Activated CD8-positive, alpha-beta memory T cell treated with anti-CD3 and anti-CD28 coated beads, Interleukin-2, amount 50 U/mL, for 24 hours (primary cell): ENCODE results near the gene NMU.
"Not testable (repeated sequence)": the region's sequence is repeated elsewhere in the genome, so short reads cannot be mapped to it uniquely, and the experiment has no call there.

ENCODE experiments used
- DNase-seq: peaks from one replicate; pipeline ENCODE4 v3.0.0-alpha.2; 2020; ENCODE audit errors: extremely low read depth

NMU gene, protein sequence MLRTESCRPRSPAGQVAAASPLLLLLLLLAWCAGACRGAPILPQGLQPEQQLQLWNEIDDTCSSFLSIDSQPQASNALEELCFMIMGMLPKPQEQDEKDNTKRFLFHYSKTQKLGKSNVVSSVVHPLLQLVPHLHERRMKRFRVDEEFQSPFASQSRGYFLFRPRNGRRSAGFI

DNA sequence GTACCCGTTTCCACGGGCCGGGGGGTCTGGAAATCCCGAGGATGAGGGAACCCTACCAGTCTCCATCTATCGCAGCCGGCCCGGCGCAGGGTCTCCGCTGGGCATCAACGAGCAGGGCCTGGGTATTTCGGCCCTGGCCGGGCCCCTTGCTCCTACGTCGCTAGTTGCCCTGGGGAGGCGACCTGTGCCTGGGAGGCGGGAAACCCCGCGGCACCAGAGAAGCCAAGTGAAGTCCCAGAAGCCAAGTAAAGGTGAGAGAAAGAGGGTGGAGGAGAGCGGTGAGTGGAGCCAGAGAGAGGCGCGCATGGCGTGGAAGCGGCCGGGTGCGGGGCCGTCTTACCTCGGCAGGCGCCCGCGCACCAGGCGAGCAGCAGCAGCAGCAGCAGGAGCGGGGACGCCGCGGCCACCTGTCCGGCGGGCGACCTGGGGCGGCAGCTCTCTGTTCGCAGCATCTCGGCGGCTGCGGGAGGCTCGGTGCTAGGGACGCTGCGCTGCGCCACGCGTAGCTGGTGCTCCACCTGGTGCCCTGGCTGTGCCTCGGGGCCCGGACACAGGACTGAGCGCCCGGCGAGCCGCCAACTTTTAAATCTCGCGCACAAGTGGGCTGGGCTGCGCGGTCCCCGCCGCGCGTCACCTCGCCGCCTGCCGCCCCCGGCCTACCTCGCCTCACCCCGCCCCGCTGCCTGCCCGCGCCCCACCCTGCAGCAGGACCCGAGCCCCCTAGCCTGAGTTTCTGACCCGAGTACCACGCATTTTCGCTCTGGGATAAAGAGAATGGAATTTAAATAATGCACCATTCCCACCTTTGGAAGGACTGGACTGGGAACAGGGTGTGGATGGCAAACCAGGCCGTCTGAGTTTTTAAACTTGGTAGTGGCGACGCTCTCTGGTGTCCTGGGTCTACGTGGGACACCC lies at the start of gene NMU:
Gene NMU (minus strand): TSS at position 558 of the 915 bp plus-strand sequence. CDS start 106 bp downstream, at position 452.
- no peak for DNase-seq

DNA sequence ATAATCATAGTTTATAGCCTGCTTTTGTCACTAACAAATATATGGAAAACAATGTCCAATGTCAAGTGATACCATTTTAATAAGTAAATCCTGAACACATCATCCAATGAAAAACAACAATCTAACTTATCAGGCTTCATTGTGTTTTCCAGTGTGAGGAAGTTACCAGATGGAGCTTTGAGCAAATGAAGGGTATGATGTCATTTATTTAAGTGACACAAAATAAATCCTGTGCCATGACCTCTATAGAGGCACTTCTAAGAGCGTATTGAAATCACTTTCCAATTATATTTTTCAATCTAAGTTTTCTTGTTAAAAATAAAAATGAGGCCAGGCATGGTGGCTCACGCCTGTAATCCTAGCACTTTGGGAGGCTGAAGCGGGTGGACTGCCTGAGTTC lies 48.2 kb upstream of the NMU start:
- DNase-seq, result no peak

- DNase-seq, result not testable (repeated sequence)
These were observed 46.7 kb upstream of the NMU start for GRCh38 chr4:55682797-55683196.

DNA sequence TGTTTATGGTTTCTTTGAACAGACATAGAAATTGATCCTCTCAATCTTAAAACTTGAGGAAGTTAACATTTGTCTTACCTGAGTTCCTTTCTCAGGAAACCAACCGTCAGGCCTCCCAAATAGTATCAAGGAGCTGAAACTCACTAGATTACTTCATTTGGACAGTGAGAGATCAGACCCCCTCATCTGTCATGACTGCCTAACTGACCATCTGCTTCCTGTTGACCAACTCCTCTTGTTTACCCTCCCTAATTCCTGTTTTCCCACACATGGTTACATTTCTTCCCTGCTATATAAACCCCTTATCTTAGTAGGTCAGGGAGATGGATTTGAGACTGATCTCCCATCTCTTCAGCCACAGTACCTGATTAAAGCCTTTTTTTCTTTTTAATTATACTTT lies 46.2 kb upstream of the NMU start:
- no peak for DNase-seq

DNA sequence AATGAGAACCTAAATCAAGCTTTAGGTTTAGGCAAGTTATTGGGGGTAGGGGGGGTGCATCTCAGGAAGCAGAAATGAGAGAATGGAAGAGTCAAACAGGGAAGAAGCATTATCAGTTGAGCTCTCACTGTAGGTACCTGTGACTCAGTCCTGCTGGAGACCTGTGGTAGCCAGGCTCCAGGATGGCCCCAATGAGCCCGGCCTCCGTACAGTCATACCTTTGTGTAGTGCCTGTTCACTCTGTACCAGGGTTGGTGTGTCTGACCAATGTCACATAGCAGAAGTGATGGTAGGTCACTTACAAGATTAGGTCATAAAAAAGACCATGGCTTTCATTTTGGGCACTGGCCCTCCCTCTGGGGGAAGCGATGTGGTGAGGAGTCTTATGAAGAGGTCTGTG lies 45.3 kb upstream of the NMU start:
- no peak for DNase-seq

- DNase-seq, result no peak
These were observed 39.2 kb upstream of the NMU start for GRCh38 chr4:55675196-55675793.

- DNase-seq, result no peak
These were observed 37.3 kb upstream of the NMU start for GRCh38 chr4:55673424-55673823.

DNA sequence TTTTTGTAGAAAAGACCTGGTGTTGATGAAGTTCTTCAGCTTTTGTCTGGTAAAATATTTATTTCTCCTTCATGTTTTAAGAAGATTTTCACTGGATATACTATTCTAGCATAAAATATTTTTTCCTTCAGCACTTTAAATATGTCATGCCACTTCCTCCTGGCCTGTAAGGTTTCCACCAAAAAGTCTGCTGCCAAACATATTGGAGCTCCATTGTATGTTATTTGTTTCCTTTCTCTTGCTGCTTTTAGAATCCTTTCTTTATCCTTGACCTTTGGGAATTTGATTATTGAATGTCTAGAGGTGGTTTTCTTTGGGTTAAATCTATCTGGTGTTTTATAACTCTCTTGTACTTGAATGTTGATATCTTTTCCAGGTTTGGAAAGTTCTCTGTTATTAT lies 35.6 kb upstream of the NMU start:
- no peak for DNase-seq

DNA sequence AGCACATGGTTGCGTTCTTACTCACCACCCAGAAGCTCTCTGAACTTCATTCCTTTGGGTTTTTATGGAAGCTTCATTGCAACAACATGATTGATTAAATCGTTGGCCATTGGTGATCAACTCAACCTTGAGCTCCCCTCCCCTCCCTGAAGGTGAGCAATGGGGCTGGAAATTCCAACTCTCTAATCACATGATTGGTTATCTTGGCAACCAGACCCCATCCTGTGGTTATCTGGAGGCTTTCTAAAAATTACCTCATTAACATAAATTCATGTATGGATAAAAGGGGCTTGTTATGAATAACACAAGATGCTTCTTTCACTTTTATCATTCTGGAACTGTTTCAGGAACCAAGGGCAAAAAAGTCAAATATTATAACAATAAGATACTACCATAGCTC lies 34.6 kb upstream of the NMU start:
- no peak for DNase-seq

DNA sequence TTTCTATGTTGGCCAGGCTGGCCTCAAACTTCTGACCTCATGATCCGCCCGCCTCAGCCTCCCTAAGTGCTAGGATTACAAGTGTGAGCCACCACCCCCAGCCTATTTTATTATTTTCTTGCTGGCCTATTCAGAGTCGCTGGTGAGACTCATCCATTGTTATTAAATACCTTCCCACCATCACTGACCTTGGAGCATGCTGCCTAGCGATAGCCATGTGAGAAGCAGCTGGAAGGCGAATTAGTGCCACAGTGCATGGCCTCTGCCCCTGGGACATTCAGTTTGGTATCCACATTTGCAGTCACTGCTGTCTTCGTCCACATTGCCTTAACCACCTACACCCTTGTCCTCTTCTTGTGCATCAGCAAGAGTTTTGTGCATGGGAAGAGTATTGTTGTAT lies 32.4 kb upstream of the NMU start:
- DNase-seq, result no peak

- no peak for DNase-seq
These were observed 30.4 kb upstream of the NMU start for GRCh38 chr4:55666535-55666934.

DNA sequence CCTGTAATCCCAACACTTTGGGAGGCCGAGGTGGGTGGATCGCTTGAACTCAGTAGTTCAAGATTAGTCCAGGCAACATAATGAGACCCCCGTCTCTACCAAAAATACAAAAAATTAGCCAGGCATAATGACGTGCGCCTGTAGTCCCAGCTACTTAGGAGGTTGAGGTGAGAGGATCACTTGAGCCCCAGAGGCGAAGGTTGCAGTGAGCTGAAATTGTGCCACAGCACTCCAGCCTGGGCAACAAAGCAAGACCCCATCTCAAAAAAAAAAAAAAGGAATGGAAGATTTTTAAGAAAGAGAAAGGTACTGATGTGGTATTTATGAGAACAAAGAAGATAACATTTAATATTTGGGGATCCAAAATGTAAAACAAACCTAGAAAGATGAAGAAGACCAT lies 27.0 kb upstream of the NMU start:
- DNase-seq, result no peak

DNA sequence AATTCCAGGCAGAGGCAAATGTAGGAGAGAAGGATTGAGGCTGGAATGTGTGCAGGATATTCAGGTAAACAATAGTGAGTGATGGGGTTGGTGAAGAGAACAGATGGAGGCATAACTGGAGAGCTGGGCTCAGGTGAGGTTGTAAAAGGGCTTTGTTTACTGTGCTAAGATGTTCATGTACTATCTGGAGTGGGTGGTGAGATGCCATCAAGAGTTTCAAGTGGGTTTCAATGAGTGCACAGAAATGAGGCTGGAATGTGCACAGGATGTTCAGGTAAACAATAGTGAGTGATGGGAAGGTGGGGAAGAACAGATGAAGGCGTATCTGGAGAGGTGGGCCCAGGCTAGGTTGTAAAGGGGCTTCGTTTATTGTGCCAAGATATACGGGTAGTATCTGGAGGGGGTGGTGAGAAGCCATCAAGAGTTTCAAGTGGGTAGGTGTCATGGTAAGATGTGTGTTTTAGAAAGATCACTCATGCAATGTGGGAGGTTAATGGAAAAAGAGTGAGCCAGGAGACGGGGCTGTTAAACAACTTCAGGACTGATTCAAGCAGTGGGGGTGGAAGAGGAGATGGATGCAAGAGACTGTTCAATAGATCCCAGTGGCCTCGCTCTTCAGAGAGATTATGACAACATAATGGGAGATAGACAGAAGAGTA lies 25.4 kb upstream of the NMU start:
- DNase-seq, result no peak

GRCh38 chr4:55658657-55659056 lies 22.6 kb upstream of the NMU start:
- DNase-seq, result no peak

DNA sequence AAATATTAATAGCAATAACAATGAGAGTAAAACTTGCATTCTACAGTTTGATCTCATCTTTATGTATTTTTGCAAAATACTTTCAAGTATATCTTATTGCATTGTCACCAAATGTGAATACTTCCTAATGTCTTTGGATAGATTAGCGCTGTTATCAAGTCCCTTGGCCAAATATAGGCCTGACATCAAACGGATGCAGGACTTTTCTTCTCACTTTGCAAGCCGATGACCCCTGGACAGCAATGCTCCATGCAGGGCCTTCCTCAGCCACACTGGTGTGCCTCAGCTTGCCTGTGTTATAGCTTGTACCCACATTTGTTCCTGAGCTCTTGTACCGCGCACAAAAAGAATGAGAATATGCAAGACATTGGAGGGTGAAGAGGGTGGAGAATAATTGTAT lies 18.0 kb upstream of the NMU start:
- no peak for DNase-seq

DNA sequence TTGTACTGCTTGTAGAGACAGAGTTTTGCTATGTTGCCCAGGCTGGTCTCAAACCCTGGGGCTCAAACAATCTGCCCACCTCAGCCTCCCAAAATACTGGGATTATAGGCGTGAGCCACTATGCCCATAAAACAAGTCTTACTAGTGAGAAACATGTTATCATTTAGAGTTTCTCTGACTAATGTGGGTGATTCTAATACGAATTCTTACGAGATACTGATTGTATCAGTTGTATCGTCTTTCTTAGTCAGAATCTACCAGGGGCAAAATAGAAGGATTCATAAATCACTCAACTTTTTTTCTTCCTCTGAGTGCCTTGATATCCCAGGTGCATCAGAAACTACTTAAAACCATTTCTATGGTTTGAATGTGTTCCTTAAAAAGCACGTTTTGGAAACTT lies 14.4 kb upstream of the NMU start:
- DNase-seq, result no peak

GRCh38 chr4:55637272-55637820 lies 1.2 kb upstream of the NMU start:
- DNase-seq, result no peak

- no peak for DNase-seq
These were observed 530 bp upstream of the NMU start for GRCh38 chr4:55636656-55636999.

- DNase-seq, result no peak
These were observed 816 bp downstream of the NMU start for GRCh38 chr4:55635282-55635681.

GRCh38 chr4:55634417-55635128 lies 1.5 kb downstream of the NMU start:
- no peak for DNase-seq

DNA sequence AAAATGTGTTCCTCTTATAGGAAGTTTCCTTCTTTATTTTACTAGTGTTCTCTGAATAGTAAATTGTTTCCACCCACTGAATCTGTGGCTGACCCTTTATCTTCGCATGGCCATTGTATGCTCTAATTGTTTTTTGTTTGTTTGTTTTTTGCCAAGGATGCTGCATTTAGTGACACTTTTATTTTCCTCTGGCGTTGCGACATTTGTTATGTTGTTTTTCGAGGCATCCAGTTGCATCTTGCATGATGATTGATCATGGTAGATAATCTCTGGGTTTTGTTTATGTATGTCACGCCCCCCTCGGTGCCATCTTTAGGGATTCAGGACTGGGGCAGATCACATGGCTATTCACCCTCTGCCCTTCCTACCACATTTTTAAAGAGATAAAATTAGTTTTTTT lies 2.2 kb downstream of the NMU start:
- no peak for DNase-seq

DNA sequence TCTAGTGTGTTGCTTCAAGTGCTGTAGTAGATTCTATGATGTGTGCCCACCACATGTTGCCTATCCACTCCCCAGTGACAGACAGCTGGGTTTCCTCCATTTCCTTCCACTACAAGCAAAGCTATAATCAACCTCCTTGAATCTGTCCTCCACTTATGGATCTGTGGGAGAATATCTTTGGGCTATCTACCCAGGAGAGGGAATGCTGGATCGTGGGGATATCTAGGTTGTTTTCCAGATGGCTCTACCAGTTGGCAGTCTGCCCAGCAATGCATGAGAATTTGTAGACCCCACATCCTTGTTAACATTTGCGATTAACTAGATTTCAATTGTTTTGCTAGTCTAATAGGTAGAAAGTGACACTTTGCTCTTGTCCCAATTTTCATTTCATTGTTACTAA lies 10.3 kb downstream of the NMU start:
- no peak for DNase-seq
